Measurements from ENCODE around the gene NGEF.

DNA sequence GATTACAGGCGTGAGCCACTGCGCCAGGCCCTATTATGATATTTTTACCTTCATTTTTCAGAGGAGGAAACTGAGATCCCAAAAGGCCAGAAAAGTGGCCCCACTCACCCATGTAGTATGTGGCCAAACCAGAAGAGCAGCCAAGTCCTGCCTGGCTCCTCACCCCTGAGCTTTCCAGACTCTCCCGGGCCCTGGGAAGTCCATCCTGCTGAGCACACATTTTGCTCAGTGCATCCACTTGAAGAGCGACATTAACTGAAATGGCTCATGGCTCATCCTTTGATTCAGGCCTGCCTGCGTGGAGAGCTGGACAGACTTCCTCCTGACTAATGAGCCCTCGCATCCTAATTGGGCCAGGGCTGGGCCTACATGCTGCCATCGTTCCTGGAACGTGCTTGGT is 9.5 kb upstream of the NGEF start:
- no peak for TF ChIP-seq EZH2 (IDR thresholded peaks at IDR 0.05; ENCODE audit: low read length, missing control alignments)
- TF ChIP-seq, protein P1, sequence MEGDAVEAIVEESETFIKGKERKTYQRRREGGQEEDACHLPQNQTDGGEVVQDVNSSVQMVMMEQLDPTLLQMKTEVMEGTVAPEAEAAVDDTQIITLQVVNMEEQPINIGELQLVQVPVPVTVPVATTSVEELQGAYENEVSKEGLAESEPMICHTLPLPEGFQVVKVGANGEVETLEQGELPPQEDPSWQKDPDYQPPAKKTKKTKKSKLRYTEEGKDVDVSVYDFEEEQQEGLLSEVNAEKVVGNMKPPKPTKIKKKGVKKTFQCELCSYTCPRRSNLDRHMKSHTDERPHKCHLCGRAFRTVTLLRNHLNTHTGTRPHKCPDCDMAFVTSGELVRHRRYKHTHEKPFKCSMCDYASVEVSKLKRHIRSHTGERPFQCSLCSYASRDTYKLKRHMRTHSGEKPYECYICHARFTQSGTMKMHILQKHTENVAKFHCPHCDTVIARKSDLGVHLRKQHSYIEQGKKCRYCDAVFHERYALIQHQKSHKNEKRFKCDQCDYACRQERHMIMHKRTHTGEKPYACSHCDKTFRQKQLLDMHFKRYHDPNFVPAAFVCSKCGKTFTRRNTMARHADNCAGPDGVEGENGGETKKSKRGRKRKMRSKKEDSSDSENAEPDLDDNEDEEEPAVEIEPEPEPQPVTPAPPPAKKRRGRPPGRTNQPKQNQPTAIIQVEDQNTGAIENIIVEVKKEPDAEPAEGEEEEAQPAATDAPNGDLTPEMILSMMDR (conservative IDR thresholded peaks at IDR 0.05 in 1 of 2, IDR thresholded peaks at IDR 0.05 in 1 of 2; ENCODE audit: low read depth in 1 of 2, low read length in 2 of 2), result no peak

Data from fibroblast of lung (primary cell).